IPS-15b (cell line): Measurements from ENCODE around the gene REEP6.

Experiments
- H3K27me3 ChIP-seq: one replicate; pipeline ENCODE4 v1.6.1; 2013; ENCODE audit warnings: low read length; ENCODE audit not compliant: control insufficient read depth, insufficient read depth
- H3K36me3 ChIP-seq: one replicate; pipeline ENCODE4 v1.6.1; 2013; ENCODE audit warnings: low read length; ENCODE audit not compliant: control insufficient read depth, insufficient read depth
- H3K4me1 ChIP-seq: one replicate; pipeline ENCODE4 v1.6.1; 2013; ENCODE audit warnings: mild to moderate bottlenecking, low read length; ENCODE audit not compliant: control insufficient read depth, insufficient read depth
- H3K4me3 ChIP-seq: one replicate; pipeline ENCODE4 v1.5.1; 2013; ENCODE audit warnings: low read depth, low read length
- H3K9ac ChIP-seq: one replicate; pipeline ENCODE4 v1.6.1; 2013; ENCODE audit warnings: low read depth, mild to moderate bottlenecking, low read length
- H3K9me3 ChIP-seq: one replicate; pipeline ENCODE4 v1.6.1; 2013; ENCODE audit warnings: mild to moderate bottlenecking, low read length; ENCODE audit not compliant: control insufficient read depth, insufficient read depth

REEP6 gene

GRCh38 chr19:1489463-1490310 is 1.3 kb upstream of the REEP6 start:
- Histone ChIP-seq H3K4me1 (no peaks in the 10 kb centered on the region), H3K36me3 (no peaks in the 10 kb centered on the region), H3K9me3 (no peaks in the 10 kb centered on the region), H3K4me3 (peak overlapping the region; percentile 85), H3K9ac (peak overlapping the region; percentile 47), H3K27me3 (peaks cover 12% of the 10 kb centered on the region)

GRCh38 chr19:1490311-1491113 is 469 bp upstream of the REEP6 start, which contains the start of gene PCSK4:
Gene PCSK4, minus strand, starts transcription at chr19:1490350. Its CDS starts 4 bp downstream, at chr19:1490346.
- peak within 1 kb of the TSS; percentile 85 for H3K4me3 ChIP-seq
- H3K27me3 ChIP-seq = peaks cover 12% of the 10 kb centered on the region
- H3K9ac ChIP-seq = peak within 1 kb of the TSS; percentile 47
- no peaks in the 10 kb centered on the region for H3K36me3 ChIP-seq
- no peaks in the 10 kb centered on the region for H3K4me1 ChIP-seq
- no peaks in the 10 kb centered on the region for H3K9me3 ChIP-seq

GRCh38 chr19:1491849-1492170 is 829 bp downstream of the REEP6 start:
- H3K36me3 ChIP-seq = no peaks in the 10 kb centered on the region
- H3K4me3 ChIP-seq = peak overlapping the region; percentile 61
- peaks cover 12% of the 10 kb centered on the region for H3K27me3 ChIP-seq
- peak overlapping the region; percentile 24 for H3K9ac ChIP-seq
- no peaks in the 10 kb centered on the region for H3K4me1 ChIP-seq
- no peaks in the 10 kb centered on the region for H3K9me3 ChIP-seq

GRCh38 chr19:1492474-1493006 is 1.6 kb downstream of the REEP6 start:
- no peaks in the 10 kb centered on the region for H3K9me3 ChIP-seq
- H3K4me3 ChIP-seq = no peak overlapping the region
- no peaks in the 10 kb centered on the region for H3K36me3 ChIP-seq
- H3K4me1 ChIP-seq = no peaks in the 10 kb centered on the region
- peaks cover 12% of the 10 kb centered on the region for H3K27me3 ChIP-seq
- no peak overlapping the region for H3K9ac ChIP-seq

GRCh38 chr19:1494115-1494815 is 3.3 kb downstream of the REEP6 start:
- Histone ChIP-seq H3K36me3 (no peaks in the 10 kb centered on the region), H3K9ac (no peak overlapping the region), H3K27me3 (peaks cover 12% of the 10 kb centered on the region), H3K9me3 (no peaks in the 10 kb centered on the region), H3K4me1 (no peaks in the 10 kb centered on the region), H3K4me3 (no peak overlapping the region)

DNA sequence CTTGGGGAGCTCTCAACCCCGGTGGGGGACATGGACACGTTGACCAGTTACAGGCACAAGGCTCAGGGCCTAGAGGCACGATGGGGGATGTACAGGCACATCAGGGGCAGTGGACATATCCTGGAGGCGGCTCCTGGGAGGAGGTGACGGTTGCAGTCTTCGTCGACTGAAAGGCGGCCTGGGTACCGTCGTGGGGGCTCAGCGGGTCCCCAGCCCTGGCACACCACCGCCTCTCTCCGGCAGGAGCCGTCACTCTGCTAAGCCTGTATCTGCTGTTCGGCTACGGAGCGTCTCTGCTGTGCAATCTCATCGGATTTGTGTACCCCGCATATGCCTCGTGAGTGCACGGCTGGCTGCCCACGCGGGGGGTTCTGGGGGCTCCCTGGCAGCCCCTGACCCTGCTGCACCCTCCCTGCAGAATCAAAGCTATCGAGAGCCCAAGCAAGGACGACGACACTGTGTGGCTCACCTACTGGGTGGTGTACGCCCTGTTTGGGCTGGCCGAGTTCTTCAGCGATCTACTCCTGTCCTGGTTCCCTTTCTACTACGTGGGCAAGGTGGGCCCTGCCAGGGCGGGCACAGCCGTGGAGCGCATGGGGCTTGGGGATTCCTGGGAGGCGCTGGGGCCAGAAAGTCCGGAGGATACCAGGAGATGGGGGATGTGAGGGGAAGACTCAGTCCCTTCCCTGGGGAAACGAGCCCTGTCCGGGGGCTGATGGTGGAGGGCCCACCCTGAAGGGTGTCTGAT is 4.2 kb downstream of the REEP6 start:
- Histone ChIP-seq H3K36me3 (no peaks in the 10 kb centered on the region), H3K4me1 (no peaks in the 10 kb centered on the region), H3K9ac (no peak overlapping the region), H3K27me3 (peaks cover 12% of the 10 kb centered on the region), H3K9me3 (no peaks in the 10 kb centered on the region), H3K4me3 (no peak overlapping the region)

DNA sequence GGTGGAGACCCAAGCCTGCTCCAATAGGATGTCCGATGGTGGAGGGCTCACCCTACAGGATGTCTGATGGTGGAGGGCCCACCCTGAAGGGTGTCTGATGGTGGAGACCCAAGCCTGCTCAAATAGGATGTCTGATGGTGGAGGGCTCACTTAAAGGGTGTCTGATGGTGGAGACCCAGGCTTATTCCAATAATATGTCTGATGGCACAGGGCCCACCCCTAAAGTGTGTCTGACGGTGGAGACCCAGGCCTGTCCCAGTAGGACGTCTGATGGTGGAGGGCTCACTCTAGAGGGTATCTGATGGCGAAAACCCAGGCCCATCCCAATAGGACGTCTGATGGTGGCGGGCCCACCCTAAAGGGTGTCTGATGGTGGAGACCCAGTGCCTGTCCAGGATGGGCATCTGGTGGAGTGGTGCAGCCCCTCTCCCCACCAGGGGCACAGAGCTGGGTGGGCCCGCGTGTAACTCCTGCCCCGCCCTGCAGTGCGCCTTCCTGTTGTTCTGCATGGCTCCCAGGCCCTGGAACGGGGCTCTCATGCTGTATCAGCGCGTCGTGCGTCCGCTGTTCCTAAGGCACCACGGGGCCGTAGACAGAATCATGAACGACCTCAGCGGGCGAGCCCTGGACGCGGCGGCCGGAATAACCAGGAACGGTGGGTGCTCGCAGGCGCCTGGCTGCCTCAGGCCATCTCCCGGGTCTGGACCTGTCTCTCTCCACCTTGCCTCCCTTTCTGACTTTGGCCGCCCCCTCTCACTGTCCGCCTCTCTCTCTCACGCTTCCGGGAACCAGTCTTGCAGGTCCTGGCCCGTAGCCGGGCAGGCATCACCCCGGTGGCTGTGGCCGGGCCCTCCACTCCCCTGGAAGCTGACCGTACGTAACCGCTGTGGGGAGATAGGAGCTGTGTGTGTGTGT is 5.1 kb downstream of the REEP6 start:
- no peak overlapping the region for H3K9ac ChIP-seq
- no peaks in the 10 kb centered on the region for H3K36me3 ChIP-seq
- no peaks in the 10 kb centered on the region for H3K9me3 ChIP-seq
- H3K4me3 ChIP-seq = no peak overlapping the region
- no peaks in the 10 kb centered on the region for H3K4me1 ChIP-seq
- peaks cover 12% of the 10 kb centered on the region for H3K27me3 ChIP-seq

GRCh38 chr19:1496714-1497577 is 6.0 kb downstream of the REEP6 start:
- H3K4me1 ChIP-seq = no peaks in the 10 kb centered on the region
- no peak overlapping the region for H3K4me3 ChIP-seq
- no peaks in the 10 kb centered on the region for H3K9me3 ChIP-seq
- H3K9ac ChIP-seq = no peak overlapping the region
- H3K36me3 ChIP-seq = no peaks in the 10 kb centered on the region
- peaks cover 8% of the 10 kb centered on the region for H3K27me3 ChIP-seq

- Histone ChIP-seq H3K27me3 (peaks cover 2% of the 10 kb centered on the region), H3K4me3 (no peak overlapping the region), H3K9ac (no peak overlapping the region), H3K36me3 (no peaks in the 10 kb centered on the region), H3K4me1 (no peaks in the 10 kb centered on the region), H3K9me3 (no peaks in the 10 kb centered on the region)
These were observed 6.7 kb downstream of the REEP6 start for GRCh38 chr19:1497578-1498235.
